8988T (cell line): ENCODE results near the gene MVB12B.

Experiments
- DNase-seq: peaks from one replicate; pipeline ENCODE4 v3.0.0; 2011

Gene MVB12B

DNA sequence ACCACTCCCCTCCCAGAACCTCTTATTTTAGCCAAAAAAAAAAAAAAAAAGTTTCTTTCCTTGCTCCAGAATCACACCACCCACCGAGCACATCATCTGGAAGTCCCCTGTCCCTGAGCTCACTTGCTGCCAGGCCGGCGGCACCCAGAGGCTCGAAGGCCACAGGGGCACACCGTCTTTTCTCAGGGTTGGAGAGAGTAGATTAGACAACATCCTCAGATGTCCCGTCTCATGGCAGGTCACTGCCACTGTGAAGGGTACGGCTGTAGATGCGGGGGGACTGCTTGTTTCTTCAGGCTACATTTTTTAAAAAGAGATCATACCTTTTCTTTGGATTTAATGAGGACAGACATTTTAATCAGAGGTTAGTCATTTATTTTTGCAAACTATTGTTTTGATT is 109.0 kb downstream of the MVB12B start:
- no peak for DNase-seq

DNA sequence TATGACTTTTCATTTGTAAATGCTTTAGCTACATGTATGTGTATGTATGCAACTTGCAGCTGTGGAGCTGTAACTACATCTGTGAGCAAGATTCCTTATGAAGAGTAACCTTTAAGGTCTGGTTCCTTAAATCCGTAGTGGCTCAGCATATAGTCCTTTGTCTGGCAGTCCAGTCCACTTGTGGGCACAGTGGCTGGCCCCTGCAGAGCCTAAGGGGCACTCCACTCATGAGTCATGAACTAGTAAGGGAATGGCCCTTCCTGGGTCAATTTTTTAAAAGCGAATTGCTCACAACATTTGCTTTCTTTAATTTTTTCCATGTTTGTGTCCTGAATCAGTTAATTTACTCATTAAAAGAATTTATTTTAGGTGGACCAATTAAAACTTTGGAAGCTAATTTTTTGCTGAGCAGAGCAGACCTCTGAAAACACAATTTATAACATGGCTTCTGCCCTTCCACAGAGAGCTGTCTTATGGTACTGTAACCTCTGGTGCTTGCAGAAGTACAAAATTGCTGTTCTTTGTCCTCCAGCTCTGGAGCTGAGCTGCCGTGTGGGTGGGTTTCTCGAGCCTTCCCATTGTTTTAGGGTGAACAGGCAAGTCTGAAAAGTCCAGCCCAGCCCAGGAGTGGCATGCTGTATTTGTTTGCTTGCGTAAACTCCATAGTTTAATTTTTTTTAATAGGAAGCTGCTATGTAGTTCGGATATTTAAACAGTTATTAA is 110.1 kb downstream of the MVB12B start:
- DNase-seq, result no peak

DNA sequence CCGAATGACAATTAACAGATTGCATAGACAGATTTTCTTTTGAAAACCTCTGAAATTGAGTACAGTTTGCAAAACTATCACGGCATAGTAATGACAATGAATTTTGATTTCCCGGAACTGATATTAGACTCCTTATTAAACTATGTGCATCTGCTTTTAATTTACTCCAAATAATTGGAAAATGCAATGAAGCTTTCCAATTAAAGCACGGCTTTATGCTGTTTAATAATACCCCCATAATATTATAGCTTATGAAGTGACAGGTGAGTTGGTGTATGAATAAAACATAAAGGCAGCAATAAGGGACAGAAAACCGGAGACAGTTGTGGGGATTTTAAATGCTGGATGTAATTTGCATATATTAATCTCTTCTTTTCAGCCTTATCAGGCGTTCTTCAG is 110.6 kb downstream of the MVB12B start:
- DNase-seq, result no peak

DNA sequence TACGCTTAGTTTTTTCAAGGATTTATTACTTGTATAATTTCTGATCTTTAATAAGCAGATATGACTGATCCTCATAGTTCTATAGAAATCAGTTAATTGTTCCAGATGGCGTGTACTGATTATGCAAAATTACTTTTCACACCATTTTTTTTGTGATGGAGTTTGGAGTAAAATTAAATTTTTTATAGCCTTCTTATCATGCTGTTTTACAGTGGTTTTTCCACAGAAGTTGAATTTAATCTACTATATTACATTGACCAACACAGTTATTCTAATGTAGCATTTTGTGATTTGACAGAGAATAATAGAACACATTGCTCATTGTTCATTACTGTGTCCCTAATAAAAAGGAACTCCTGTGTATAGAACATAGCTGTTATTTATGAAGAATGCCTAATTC is 111.1 kb downstream of the MVB12B start:
- DNase-seq, result no peak

DNA sequence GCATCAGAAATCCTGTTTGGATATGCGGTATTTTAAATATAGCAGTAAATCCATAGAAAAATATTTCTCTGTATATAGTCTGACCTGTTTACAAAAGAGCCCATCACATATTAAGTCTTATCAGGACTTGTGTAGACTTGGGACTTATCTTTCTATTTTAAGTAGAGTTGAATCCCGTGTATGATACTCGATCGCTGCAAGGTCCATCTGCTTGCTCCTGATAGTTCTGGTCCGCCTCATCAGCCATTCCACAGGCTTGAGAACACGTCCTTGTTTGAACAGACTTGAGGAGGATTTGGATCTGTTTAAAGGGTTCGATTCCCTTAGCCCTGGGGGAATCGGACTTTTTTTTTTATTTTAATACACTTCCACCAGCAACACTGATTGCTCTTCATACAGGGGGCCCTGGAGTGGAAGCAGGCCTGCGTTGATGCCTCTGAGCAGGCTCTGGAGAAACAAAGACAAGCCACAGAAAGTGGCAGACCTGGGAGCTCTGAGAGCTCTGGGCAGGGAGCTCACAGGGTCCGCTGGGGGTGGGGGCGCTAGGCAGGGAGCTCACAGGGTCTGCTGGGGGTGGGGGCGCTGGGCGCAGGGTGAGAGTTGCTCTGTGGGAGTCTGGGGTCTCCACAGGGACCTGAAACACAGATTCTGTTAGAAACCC is 112.2 kb downstream of the MVB12B start:
- no peak for DNase-seq

DNA sequence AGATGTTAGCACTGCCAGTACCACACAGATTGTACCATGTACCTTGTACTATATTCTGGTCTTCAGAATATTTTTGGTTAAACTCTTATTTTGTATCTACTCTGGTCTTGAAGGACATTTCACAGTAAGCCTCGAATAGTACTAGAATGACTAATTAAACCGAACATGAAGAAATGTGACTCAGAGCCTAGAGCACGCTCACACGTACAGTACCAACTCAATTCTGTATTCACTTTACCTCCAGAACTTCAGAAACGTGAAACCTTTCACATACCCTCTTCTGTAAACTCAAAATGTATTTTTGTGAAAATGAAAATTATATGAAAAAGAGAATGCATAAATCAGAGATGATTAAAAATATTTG is 112.8 kb downstream of the MVB12B start:
- no peak for DNase-seq

DNA sequence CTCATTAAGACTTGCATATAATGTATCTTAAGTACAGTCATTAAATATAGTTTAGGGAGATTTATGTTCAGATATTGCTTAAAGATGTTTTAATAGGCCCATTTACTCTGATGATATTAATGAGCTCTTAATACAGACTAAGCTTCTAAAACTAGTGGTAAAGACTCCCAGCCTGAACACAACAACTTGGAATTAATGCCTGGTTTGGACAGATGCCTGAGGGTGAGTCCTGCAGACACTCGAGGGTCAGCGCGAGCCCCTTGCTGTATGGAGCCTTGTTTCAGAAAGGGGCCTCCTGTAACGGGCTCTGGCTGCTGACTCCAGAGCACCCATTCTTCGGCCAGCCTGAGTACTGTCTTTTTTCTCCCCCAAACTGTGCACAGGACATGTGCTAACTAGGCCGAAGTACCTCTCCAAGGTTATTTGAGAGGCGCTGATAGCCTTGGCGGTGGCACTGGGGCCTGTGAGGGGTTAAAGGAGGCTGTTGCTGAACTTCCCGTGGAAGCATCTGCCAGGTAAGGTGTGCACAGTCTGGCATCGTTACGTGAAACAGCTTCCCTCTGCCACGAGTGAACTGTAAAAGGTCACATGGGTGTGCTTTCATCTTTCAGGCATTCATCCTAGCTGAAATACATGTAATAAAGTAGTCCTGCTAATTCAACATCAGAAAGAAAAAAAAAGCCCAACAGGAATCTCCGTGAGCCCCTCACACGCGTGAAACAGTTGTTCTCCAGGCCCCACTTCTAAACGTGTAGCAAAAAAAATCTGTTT is 113.4 kb downstream of the MVB12B start:
- no peak for DNase-seq

DNA sequence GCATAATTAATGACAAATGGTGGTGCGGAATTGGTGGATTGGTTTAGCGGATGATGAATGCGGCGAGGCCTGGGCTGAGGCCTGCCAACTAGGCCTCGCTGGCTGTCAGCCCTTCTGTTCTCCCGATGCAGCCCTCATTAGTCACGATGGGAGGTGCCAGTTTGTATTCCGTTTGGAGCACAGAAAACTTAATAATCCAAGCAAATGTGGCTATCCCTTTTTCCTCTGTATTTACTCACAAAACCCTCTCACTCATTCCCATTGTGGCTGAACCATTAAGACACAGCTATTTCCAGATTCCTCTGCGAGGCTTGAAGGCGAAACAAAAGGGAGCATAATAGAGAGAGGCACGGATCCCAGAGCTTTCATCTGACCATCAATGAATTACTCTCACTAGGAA is 114.3 kb downstream of the MVB12B start:
- DNase-seq, result no peak

DNA sequence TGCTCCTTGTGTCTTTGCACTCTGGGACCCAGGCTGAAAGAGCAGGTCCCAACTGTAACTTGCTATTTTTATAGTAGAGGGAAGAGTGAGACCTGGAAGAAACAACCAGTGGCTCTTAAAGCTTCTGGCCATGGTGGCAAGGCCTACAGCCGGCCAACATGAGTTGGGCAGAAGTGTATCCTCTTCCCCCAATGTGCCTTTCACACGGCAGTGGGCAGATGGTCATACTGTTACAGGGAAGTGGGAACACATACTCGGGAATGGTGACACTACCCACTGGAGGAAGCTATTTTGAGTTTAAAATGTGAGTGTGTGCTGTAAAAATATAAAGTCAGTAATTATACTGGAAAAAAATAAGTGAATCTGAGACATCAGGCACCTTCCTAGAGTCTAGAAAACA is 116.0 kb downstream of the MVB12B start:
- DNase-seq, result no peak

DNA sequence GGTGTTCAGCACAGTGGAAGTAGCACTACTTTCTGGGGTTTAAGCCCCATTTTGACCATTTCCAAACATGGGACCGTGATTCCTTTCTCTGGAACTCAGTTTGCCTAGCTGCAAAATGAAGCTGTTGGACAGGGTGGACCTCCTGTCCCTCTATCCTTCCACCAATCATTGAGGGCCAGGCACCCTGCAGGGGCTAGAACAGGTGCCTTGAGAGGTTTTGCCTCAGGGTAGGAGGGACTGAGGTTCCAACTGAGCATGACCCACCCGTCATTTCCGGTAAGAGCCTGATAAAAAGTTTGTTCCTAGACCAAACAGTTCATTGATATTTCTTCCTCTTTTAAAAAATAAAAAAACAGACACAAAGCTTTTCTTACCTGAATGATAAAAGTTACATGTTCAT is 116.5 kb downstream of the MVB12B start:
- DNase-seq, result no peak

DNA sequence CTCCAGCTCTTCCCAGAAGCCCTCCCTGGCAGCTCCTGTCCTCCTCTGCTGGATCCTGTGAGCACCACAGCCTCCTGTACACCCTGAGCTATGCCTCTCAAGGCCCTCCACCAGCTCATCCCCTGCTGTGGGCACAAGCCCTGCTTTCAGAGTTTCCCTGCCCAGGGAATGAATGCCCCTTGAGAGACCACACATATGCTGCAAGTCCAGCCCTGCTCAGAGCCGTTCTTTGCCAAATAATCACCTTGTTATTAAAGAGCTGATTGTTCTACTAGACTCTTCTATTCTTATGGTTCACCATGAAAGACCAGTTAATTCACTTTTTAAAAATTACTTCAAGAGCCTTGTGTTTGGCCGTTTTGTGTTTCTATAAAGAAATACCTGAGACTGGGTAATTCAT is 121.5 kb downstream of the MVB12B start:
- no peak for DNase-seq

DNA sequence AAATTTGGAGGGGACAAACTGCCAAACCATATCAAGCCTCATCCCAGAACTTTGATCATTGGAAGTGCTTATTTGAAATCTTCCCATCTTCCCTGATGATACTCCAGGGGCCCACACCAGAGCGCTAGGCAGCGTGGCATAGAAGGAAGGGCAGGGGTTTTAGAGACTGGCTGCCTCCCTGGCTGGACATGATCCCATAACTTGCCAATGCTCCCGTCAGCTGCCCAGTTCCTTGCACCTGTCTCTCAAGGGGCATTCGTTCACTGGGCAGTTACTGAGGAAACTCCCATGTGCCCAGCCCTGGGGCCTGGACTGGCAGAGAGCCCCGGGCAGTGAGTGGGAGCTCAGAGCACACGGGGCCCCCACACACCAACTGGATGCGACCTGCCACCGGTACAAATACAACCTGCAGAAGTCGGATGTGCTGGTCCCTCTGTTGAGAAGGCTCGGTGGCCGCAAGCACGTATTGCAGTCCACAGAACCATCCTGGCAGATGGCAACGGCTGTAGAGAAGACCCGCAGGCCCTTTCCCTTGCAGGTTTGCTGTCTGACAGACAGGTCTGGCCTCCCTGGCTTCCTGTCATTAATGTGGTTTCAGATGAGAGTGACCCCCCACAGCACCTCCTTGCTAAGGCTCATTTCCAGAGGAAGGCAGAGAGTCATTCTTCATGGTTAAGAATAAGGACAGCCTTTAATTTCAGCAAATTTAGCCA is 122.4 kb downstream of the MVB12B start:
- no peak for DNase-seq

DNA sequence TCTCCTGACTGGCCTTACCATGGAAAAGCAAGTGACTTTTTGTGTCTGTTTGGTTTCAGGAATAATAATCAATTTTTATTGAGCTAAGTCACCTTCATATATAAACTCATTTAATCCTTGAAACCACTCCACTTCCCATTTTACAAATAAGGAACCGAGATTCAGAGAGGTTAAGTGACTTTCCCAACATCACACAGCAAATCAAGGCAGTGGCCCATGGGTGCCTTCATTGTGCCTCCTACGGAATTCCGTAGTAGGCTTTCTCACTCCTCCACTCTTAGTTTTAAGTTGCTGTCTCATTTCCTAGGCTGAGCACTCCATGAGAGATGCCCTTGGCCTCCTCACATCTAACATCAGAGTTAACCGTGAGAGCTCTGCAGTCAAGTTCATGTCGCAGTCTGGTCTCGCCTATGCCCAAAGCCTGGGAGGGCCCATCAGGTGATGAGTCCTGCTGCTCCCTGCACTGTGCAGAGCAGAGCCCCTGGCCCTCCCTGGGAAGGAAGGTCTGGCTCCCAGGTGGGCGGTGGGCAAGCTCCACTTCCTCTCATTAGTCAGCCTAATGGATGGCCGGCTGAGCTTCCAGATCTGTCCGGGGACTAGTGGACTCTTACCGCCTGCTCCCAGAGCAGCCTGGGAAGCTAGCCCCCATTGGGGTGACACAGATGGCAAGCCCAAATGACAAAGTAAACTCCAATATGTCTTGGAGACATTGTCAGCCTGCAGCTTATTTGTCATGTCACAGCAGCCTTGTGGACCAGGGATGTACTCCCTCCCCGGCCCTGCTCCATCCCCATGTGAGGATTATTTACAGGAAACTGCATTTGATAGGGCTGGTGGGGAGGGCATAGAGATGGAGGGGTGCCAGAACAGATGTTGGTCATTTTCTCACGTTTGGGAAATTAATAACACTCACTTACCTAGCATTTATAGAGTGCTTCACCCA is 123.4 kb downstream of the MVB12B start:
- DNase-seq, result no peak

DNA sequence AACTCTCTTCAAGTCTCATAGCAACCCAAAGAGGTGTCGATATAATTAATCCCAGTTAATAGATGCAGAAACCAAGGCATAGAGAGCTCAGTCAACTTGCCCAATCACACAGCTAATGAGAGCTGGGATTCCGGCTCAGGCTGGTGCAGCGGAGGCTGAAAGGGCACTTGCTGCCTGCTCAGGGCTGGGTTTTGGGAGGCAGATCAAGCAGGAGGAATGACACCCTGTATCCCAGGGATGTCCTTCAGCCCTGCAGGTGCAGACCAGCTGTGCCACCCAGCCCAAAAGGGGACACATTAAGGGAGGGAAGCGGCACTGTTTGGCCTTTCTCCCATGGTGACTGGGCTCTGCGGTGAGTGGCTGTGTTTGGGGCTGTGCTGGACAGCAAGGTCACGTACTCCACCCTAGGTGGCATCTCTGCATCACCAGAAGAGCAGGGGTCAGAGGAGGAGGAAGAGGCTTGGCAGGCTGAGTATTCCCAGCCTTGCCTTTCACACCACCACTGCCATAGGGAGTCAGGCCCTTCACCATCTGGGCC is 124.1 kb downstream of the MVB12B start:
- DNase-seq, result no peak

DNA sequence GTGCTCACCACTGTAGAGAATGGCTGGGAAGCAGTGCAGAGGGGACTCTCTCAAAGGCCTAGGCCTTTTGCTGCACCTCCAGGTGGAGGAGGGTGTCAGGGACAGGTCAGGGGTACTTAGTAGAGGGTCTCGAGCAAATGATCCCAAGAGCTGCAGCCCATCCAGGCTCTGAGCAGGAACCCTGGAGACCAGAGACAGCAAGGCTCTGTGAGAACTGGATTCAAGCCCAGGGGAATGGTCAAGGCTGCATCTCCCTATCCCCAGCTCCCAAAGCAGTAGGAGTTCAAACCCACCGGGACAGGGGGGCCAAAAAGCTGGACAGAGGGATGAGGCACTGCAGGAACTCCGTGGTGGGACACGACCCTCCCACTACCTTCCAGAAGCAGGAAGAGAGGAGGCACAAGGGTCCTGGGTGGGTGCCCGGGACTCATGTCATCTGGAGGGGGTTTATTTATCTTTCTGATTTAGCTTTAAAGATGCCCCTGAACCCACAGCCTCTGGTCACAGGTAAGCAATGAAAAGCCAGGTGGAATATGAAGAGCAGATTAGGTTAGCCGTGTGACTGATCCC is 124.8 kb downstream of the MVB12B start:
- DNase-seq, result no peak

DNA sequence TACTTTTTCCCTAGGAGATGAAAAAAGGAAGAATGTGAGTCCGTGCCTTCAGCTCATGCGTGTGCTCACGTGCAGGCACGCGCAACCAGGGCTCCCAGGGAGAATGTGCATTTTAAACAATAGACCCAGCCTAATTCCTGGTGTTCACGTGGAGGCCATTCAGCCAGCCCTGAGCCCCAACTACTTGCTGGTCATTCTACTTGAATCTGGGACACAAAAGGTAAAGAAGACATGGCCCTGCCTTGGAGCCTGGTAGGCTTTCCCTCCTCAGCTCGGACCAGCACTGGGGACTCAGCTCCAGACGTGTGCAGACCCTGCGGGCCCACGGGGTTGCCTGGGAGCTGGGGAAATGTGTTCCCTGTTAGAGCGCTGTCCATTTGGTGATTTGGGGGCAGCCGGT is 125.5 kb downstream of the MVB12B start:
- DNase-seq, result no peak

DNA sequence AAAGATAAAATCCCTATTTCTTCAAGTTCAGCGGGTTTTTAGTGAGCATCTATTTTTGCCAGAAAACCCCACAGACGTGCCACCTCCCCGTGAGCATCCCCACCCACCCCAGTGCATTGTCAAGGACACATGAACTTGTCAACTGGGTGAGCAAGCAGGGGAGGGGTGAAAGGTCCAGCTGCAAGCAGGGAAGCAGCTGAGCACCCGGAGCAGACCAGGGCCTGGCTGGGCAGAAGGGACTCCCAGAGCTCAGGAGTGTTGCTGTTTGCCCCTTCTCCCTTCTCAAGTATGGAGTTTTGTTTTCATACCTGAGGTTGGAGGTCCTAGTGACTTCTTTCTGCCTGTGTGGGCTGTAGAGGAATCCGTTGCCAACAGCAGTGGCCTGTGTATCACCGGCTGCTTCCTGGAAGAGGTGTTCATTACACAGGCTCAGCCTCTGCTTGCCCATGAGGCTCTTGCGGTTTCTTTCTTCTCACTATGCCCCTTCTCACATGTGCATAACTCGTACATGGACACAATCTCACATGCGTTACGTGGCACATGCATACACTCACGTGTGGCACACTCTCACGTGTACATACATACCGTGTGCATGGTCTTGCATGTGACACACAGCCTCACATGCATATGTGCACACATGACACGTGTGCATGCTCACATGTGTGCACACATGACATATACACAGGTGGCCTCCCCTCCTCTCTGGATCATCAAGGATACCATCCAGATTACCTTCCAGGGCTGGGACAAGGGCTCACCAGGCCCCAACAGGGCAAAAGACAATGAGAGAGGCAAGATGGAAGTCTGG is 126.7 kb downstream of the MVB12B start:
- DNase-seq, result no peak

DNA sequence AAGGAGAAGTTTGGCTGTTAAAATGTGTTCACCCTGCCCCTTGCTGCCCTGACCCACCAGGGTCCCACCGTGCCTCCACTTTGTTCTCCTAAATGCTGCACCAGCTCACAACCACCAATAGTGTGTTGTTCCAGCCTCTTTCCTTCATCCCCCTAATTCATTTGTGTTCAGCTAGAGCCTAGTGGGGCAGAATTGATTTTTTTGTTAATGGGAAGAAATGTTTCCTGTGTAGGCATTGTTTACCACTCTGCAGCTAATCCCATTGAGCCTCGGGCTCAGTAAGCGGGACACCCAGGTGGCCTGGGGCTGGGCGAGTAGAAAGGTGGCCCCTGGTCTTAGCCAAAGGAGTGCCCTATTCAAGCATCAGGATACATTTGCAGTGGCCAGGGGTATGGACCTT is 127.6 kb downstream of the MVB12B start:
- DNase-seq, result no peak

DNA sequence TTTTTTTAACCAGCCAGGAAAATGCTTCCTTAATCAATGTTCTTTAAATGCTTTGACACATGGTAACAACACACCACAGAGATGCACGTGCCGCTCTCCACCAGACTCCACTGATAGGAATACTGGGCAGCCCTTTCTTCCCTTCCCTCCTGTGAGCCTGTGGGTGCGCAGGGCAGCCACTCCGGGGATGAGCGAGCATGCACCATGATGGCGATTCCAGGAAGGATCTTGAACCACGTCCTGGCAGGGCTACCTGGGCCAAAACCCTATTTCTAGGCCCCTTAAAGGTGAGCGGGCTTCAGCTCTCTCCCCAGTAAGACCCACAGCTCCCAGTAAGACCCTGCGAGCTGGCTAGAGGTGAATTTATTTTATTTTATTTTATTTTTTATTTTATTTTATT is 128.2 kb downstream of the MVB12B start:
- no peak for DNase-seq

DNA sequence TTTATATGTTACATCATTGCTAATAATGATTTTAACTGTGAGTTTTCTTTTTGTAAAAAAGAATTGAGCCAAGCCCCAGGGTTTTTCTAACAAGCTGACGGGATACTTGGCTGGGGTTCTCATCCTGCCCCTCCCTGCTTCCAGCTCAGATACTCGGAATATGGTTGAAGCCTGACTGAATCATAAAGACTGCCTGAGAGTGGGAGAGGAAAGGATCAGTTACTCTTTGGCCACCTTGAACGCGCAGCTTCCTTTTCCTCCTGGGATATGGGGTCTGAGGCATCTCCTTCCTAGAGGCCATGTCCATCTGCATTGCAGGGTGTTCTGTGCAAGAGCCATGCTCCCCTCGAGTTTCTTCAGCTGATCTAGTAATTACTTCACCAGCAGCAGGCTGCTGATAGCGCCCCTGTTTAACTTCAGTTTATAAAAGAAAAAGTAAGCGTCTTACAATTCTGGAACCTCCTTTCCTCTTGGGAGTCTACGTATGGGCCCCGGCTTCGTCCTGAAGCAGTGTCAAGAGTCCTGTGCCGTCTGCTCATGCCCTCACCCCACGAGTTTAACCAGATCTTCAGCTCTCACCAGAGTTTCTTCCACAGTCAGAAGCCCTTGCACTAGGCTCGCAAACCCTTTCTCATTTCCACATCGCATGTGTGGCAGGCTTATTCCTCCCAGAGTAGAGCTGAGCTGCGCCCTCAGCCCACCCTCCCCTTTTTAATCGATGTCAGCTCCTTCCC is 130.0 kb downstream of the MVB12B start:
- DNase-seq, result no peak
